Hepatocyte (in vitro differentiated cells): ENCODE measurements around the gene BUB1.

Experiments
- CTCF ChIP-seq: fragments of 200-600 bp; sonication (generic); IDR thresholded peaks from 2 replicates; pipeline ENCODE4 v1.5.1; 2016; ENCODE audit warnings: antibody characterized with exemption, mild to moderate bottlenecking; ENCODE audit not compliant: poor library complexity
- EZH2 ChIP-seq: fragments of 200-600 bp; sonication (generic); IDR thresholded peaks from 2 replicates; pipeline ENCODE4 v1.6.1; 2016; ENCODE audit warnings: antibody characterized with exemption, mild to moderate bottlenecking, borderline replicate concordance
- EZH2phosphoT487 ChIP-seq: fragments of 200-600 bp; sonication (generic); IDR thresholded peaks from one replicate; pipeline ENCODE4 v1.6.1; 2018; ENCODE audit warnings: antibody characterized with exemption, mild to moderate bottlenecking, low read depth, moderate library complexity; ENCODE audit not compliant: unreplicated experiment, severe bottlenecking

DNA sequence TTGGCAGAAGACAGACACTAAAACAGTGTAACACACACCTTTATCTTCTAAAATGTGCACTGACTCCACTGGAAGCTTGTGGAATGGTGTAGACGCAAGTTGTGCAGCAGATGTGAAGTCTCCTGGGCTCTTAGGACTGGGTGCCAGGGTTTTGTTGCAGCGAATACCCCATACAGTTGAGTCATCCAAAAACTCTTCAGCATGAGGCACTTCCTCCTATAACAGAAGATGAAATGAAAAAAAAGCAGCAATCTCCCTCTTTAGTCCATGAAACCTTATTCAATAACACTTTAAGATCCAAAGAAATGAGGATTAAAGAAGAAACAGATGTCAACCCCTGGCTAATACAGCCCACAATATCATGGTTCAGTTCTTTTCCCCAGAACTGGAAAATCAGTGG lies 22.2 kb downstream of the BUB1 start:
- TF ChIP-seq CTCF (no peak), EZH2 (no peak), EZH2phosphoT487 (no peak)
